ENCODE results near the gene FHIP1A. TPM values are rescaled to one million over a fixed set of nuclear protein-coding genes. Genes with fewer than 3 reads are reported as not detected.

The FHIP1A gene
- polyA plus RNA-seq, 1 of the 3 experiments (the other 2 are of a cell fraction): 1.3 TPM

DNA sequence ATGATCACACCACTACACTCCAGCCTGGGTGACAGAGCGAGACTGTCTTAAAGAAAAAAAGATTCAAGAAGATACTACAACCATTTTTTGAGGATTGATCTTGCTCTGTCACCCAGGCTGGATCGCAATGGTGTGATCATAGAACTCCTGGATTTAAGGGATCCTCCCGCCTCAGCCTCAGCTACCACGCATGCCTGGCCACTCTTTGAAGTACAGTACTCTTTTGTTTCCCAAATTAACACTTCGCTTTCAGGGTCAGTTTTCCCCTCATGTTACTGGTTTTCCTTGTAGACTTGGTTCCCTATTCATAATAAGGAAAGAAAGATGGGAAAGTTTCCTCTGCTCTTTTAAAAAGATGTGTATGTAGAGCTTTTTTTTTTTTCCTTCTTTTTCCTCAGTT, 34.3 kb downstream of the FHIP1A start:
- H3K4me2 ChIP-seq: no peak overlapping the region
- CTCF ChIA-PET: no interaction called here
- H3F3A ChIP-seq (replicated peaks; ENCODE audit: insufficient read depth): no peaks in the 10 kb centered on the region
- POLR2A ChIA-PET: no interaction called here
- no peak overlapping the region for H3K4me3 ChIP-seq (ENCODE audit: low read depth in 2 of 2, low read length in 1 of 2)
- H3K9ac ChIP-seq: no peak overlapping the region
- no peaks in the 10 kb centered on the region for H3K4me1 ChIP-seq (ENCODE audit: control insufficient read depth in 1 of 2, insufficient read depth in 2 of 2, low read depth in 1 of 2, low read length in 1 of 2)
- H3K27me3 ChIP-seq (ENCODE audit: insufficient read depth): no peaks in the 10 kb centered on the region
- 84% methylated on average over 5 of the region's 5 CpGs for whole genome bisulfite sequencing (ENCODE audit: low lambda C conversion rate)
- H3K79me2 ChIP-seq (ENCODE audit: insufficient read depth): no peaks in the 10 kb centered on the region
- H3K9me2 ChIP-seq: no peaks in the 10 kb centered on the region
- TF ChIP-seq REST (IDR thresholded peaks at IDR 0.05; ENCODE audit: low read depth, low read length) (no peak), TEAD4 (IDR thresholded peaks at IDR 0.05; ENCODE audit: borderline replicate concordance, insufficient read depth) (no peak), FOXJ3 (CRISPR knock-in tag; IDR thresholded peaks at IDR 0.05) (no peak)
- DNase-seq: no peak
- H3K27ac ChIP-seq (ENCODE audit: low read depth in 2 of 2, low read length in 1 of 2): no peak overlapping the region
- no peaks in the 10 kb centered on the region for H3K9me3 ChIP-seq
- no peak overlapping the region for H2AFZ ChIP-seq (ENCODE audit: low read depth)
- no peaks in the 10 kb centered on the region for H3K36me3 ChIP-seq (replicated peaks in 1 of 2; ENCODE audit: control insufficient read depth in 1 of 2, insufficient read depth in 2 of 2, low read length in 1 of 2)
- no peaks in the 10 kb centered on the region for H4K20me1 ChIP-seq (ENCODE audit: insufficient read depth)

DNA sequence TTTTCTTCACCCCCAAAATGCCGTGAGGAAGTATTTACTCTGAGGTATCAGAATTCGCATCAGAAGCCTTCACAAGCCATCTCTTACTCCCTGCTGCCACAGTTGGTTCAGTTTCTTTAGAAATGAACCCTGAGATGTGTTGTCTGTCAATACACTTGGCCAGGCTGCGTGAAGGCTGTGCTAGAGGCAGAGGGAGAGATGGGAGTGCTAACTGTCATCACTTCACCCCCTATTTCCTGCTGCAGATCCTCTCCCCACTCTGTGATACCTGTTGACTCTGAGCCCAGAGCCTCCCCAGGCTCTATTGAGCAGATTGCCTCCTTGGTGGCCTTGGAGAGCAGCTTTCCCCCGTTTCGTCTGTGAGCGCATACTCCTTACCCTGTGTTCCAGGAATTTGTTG, 34.8 kb downstream of the FHIP1A start:
- Histone ChIP-seq H3K4me2 (no peak overlapping the region), H3K9ac (no peak overlapping the region), H3K79me2 (ENCODE audit: insufficient read depth) (no peaks in the 10 kb centered on the region), H3K9me3 (no peaks in the 10 kb centered on the region), H3K4me3 (ENCODE audit: low read depth in 2 of 2, low read length in 1 of 2) (no peak overlapping the region), H3K4me1 (ENCODE audit: control insufficient read depth in 1 of 2, insufficient read depth in 2 of 2, low read depth in 1 of 2, low read length in 1 of 2) (no peaks in the 10 kb centered on the region), H3K27ac (ENCODE audit: low read depth in 2 of 2, low read length in 1 of 2) (no peak overlapping the region), H3F3A (replicated peaks; ENCODE audit: insufficient read depth) (no peaks in the 10 kb centered on the region), H2AFZ (ENCODE audit: low read depth) (no peak overlapping the region), H3K27me3 (ENCODE audit: insufficient read depth) (no peaks in the 10 kb centered on the region), H3K9me2 (no peaks in the 10 kb centered on the region), H4K20me1 (ENCODE audit: insufficient read depth) (no peaks in the 10 kb centered on the region), H3K36me3 (replicated peaks in 1 of 2; ENCODE audit: control insufficient read depth in 1 of 2, insufficient read depth in 2 of 2, low read length in 1 of 2) (no peaks in the 10 kb centered on the region)
- no peak for DNase-seq
- CTCF ChIA-PET: no interaction called here
- TF ChIP-seq EZH2phosphoT487 (IDR thresholded peaks at IDR 0.05; ENCODE audit: borderline replicate concordance, low read depth) (no peak), SMC3 (IDR thresholded peaks at IDR 0.05; ENCODE audit: low read depth, low read length) (no peak), SIN3A (IDR thresholded peaks at IDR 0.05; ENCODE audit: borderline replicate concordance, low read depth, low read length) (no peak)
- POLR2A ChIA-PET: no interaction called here
- WGBS (ENCODE audit: low lambda C conversion rate): 98% methylated on average over 5 of the region's 6 CpGs

DNA sequence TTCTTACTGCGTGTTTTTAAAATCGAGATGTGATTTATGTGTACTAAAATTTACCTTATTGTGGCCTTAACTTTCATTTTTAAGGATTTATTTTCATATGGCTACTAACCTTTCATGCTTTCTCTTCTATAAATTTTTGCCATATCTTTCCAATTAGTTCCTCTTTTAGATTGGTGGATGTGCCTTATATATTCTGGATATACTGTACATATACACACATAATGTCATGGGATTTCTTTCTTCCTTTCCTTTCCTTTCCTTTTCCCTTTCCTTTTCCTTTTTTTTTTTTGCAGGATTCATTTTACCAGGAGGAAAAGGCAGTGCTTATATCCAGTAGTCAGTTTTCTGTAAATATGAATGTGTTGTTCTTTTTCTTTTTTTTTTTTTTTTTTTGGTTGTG, 37.2 kb downstream of the FHIP1A start:
- Histone ChIP-seq H3F3A (replicated peaks; ENCODE audit: insufficient read depth) (no peaks in the 10 kb centered on the region), H3K36me3 (replicated peaks in 1 of 2; ENCODE audit: control insufficient read depth in 1 of 2, insufficient read depth in 2 of 2, low read length in 1 of 2) (no peaks in the 10 kb centered on the region), H3K4me1 (ENCODE audit: control insufficient read depth in 1 of 2, insufficient read depth in 2 of 2, low read depth in 1 of 2, low read length in 1 of 2) (no peaks in the 10 kb centered on the region), H3K4me3 (ENCODE audit: low read depth in 2 of 2, low read length in 1 of 2) (no peak overlapping the region), H4K20me1 (ENCODE audit: insufficient read depth) (no peaks in the 10 kb centered on the region), H3K9me2 (no peaks in the 10 kb centered on the region), H3K4me2 (no peak overlapping the region), H3K27me3 (ENCODE audit: insufficient read depth) (no peaks in the 10 kb centered on the region), H3K9me3 (no peaks in the 10 kb centered on the region), H3K27ac (ENCODE audit: low read depth in 2 of 2, low read length in 1 of 2) (no peak overlapping the region), H3K79me2 (ENCODE audit: insufficient read depth) (no peaks in the 10 kb centered on the region), H3K9ac (no peak overlapping the region), H2AFZ (ENCODE audit: low read depth) (no peak overlapping the region)
- no peak for DNase-seq
- ChIA-PET POLR2A (no interaction called here), CTCF (no interaction called here)
- 93% methylated on average over 2 of the region's 2 CpGs for WGBS (ENCODE audit: low lambda C conversion rate)
- TF ChIP-seq RCOR1 (IDR thresholded peaks at IDR 0.05; ENCODE audit: low read length): no peak
- no peak for TF ChIP-seq TAF1 (IDR thresholded peaks at IDR 0.05; ENCODE audit: borderline replicate concordance, low read depth, low read length)
- no peak for TF ChIP-seq PBX3 (IDR thresholded peaks at IDR 0.05)

All from SK-N-SH (cell line).